Gastroesophageal sphincter (tissue), 4 donors: Measurements from ENCODE around the gene GEMIN7. TPM values are rescaled to one million over a fixed set of nuclear protein-coding genes. Genes with fewer than 3 reads are reported as not detected.
A peak's percentile ranks its signal among the peaks of the same experiment; 100 is the strongest.

Source experiments
- ATAC-seq: fragments of 150-250 bp; one replicate; pipeline ENCODE4 v1.9.1; 2016; ENCODE audit warnings: mild to moderate bottlenecking, moderate library complexity
- H3K27ac ChIP-seq, 4 donors: fragments of 200-600 bp; sonication (generic) in 3 of 4; 1 replicate in 3 of 4; 2 replicates in 1 of 4; pipeline ENCODE4 v1.5.1; 2016 to 2019
- H3K27me3 ChIP-seq: fragments of 200-600 bp; sonication (generic); one replicate; pipeline ENCODE4 v1.5.1; 2019
- H3K36me3 ChIP-seq, 2 donors: fragments of 200-600 bp; sonication (generic); one replicate each; pipeline ENCODE4 v1.5.1; 2019; ENCODE audit warnings: control low read depth in 1 of 2
- H3K4me1 ChIP-seq, 3 donors: fragments of 200-600 bp; sonication (generic); 1 replicate in 2 of 3; 2 replicates in 1 of 3; pipeline ENCODE4 v1.5.1; 2016 to 2019; ENCODE audit warnings: control low read depth in 2 of 3
- H3K4me3 ChIP-seq, 2 donors: fragments of 200-600 bp; sonication (generic); one replicate each; pipeline ENCODE4 v1.5.1; 2019; ENCODE audit warnings: mild to moderate bottlenecking in 1 of 2, moderate library complexity in 1 of 2
- H3K9me3 ChIP-seq, 3 donors: fragments of 200-600 bp; sonication (generic); one replicate each; pipeline ENCODE4 v1.5.1; 2017 to 2019; ENCODE audit warnings: control low read depth in 2 of 3
- EP300 ChIP-seq: sonication (generic); formaldehyde crosslinking; IDR thresholded peaks from one replicate; pipeline ENCODE4 v1.6.1; 2017; ENCODE audit warnings: antibody characterized with exemption, mild to moderate bottlenecking
- POLR2A ChIP-seq, 2 donors: fragments of 450-650 bp; IDR thresholded peaks; one replicate each; pipeline ENCODE4 v1.6.1; 2017; ENCODE audit warnings: antibody characterized with exemption in 2 of 2, mild to moderate bottlenecking in 2 of 2, moderate library complexity in 1 of 2
- POLR2AphosphoS5 ChIP-seq: sonication (generic); formaldehyde crosslinking; IDR thresholded peaks from one replicate; pipeline ENCODE4 v1.6.1; 2017; ENCODE audit warnings: antibody characterized with exemption
- WGBS, 2 donors: methylation state at CpG; one replicate each; pipeline ENCODE4 v1.1.5; 2018; ENCODE audit warnings: low coverage in 1 of 2; 5-methylcytosine and 5-hydroxymethylcytosine counted together
- total RNA-seq, 4 donors: library from RNA; depleted of rRNA; stranded (reverse); fragments of >200 nt; gene quantifications; one replicate each; pipeline ENCODE4 v1.1.0, GENCODE V29; 2016
- TF ChIP-seq, protein P1 (sequence below), 4 experiments: fragments of 200-600 bp in 2 of 4; fragments of 450-650 bp in 2 of 4; sonication (generic) in 1 of 4; IDR thresholded peaks; one replicate each; pipeline ENCODE4 v1.5.1; 2017 to 2019; ENCODE audit warnings: antibody characterized with exemption in 4 of 4, mild to moderate bottlenecking in 2 of 4, moderate library complexity in 2 of 4

The GEMIN7 gene
- total RNA-seq, 4 donors from 2014 or later, result 6.4 to 17.6 (median 14.8) TPM

DNA sequence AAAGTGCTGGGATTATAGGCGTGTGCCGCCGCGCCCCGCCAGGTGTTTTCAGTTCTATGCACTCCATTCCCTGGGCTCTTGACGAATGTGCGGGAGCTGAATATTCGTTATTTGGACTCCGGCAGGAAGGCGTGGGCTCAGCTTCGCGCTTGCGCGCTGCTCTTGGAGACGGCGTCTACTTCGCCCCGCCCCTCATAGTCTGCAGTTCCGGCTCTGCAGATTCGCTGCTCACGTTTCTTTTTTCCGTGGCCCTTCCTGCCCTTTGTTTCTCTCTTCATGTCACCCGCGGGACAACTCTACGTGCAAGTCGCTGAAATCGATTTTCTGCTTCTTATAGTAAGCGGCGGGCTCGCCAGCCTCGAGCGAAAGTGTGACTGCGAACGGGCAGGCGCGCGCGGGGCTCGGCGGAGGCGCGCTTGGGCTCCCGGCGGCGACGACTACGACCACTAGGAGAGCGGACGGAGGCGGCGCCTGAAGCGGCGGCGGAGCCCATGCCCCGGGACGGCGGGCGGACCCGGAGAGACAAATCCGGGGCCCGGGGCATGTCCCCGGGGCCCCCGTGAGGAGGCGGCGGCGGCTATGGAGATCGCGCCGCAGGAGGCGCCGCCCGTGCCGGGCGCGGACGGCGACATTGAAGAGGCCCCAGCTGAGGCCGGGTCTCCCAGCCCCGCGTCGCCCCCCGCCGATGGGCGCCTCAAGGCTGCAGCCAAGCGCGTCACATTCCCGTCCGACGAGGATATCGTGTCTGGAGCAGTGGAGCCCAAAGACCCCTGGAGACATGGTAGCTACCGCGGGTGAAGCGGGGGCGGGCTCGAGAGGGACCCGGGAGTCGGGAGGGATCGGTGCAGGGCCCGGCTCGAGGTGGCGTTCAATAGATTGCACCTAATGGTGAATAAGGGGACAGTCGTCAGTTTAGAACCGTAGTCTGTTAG, 14.0 kb downstream of the GEMIN7 start, which contains the start of gene PPP1R37:
PPP1R37 (plus strand) TSS at position 433 of the 932 bp plus-strand sequence; CDS start at position 580, 147 bp downstream.
- peaks cover 0 to 70% (median 28%) of the 10 kb centered on the region in 3 donors for H3K4me1 ChIP-seq
- TF ChIP-seq EP300 (no peak), POLR2AphosphoS5 (peak; percentile 32), POLR2A (IDR thresholded peaks at IDR 0.05) (peak; percentile 35 to 47)
- TF ChIP-seq, protein P1, sequence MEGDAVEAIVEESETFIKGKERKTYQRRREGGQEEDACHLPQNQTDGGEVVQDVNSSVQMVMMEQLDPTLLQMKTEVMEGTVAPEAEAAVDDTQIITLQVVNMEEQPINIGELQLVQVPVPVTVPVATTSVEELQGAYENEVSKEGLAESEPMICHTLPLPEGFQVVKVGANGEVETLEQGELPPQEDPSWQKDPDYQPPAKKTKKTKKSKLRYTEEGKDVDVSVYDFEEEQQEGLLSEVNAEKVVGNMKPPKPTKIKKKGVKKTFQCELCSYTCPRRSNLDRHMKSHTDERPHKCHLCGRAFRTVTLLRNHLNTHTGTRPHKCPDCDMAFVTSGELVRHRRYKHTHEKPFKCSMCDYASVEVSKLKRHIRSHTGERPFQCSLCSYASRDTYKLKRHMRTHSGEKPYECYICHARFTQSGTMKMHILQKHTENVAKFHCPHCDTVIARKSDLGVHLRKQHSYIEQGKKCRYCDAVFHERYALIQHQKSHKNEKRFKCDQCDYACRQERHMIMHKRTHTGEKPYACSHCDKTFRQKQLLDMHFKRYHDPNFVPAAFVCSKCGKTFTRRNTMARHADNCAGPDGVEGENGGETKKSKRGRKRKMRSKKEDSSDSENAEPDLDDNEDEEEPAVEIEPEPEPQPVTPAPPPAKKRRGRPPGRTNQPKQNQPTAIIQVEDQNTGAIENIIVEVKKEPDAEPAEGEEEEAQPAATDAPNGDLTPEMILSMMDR (IDR thresholded peaks at IDR 0.05), result peak in 3 of 4 experiments; percentile 52 to 59 (median 54)
- 0 to 2% methylated on average over 22 to 29 of the region's 103 CpGs for WGBS, 2 donors
- peak within 1 kb of the TSS; percentile 25 to 90 (median 86) for H3K27ac ChIP-seq
- peak within 1 kb of the TSS; percentile 78 to 81 for H3K4me3 ChIP-seq
- no peaks in the 10 kb centered on the region for H3K9me3 ChIP-seq
- H3K27me3 ChIP-seq, result no peaks in the 10 kb centered on the region
- peaks cover 0 to 23% of the 10 kb centered on the region in 2 donors for H3K36me3 ChIP-seq
- peak; percentile 89 for ATAC-seq

DNA sequence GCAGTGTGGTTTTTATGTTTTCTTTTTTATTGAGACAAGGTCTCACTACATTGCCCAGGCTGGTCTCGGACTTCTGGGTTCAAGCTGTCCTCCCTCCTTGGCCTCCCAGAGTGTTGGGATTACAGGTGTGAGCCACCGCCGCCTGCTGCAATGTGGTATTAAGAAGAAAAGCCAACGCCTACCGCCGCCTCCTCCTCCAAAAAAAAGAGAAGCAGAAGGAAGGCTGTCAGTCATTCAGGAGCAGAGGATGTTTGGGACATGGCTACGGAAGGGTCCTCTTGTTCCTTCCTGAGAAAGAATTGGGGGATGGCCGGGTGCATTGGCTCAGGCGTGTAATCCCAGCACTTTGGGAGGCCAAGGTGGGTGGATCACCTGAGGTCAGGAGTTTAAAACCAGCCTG, 15.1 kb downstream of the GEMIN7 start:
- Histone ChIP-seq H3K36me3 (peaks cover 0 to 14% of the 10 kb centered on the region in 2 donors), H3K4me1 (peaks cover 0 to 81% (median 36%) of the 10 kb centered on the region in 3 donors), H3K27me3 (no peaks in the 10 kb centered on the region), H3K27ac (no peak overlapping the region), H3K4me3 (peak overlapping the region; percentile 78 to 81), H3K9me3 (no peaks in the 10 kb centered on the region)
- TF ChIP-seq EP300, result no peak
- no peak for TF ChIP-seq POLR2A (IDR thresholded peaks at IDR 0.05)
- TF ChIP-seq, protein P1 (IDR thresholded peaks at IDR 0.05), result no peak
- TF ChIP-seq POLR2AphosphoS5, result no peak
- ATAC-seq, result no peak
- WGBS, 2 donors, result 68% methylated on average over 3 of the region's 9 CpGs; no CpG with 5 or more reads in 1 of the 2 donors

DNA sequence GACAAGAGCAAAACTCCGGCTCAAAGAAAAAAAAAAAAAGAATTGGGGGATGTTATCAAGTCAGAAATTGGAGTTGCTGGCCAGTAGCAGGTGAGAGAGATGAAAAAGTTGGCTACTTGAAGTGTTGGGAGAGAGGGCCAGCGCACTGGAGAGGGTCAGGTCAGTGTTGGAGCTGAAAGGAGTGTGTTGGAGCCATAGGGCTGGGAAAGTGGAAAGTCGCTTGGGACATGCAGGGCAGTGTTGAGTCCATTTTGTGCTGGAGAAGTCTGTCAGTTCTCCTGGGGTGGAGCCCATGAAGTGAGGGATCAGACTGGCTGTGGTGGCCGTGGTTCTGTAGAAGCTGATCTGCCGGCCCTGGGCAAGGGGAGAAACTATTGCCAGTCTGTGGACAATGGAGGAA, 15.6 kb downstream of the GEMIN7 start:
- Histone ChIP-seq H3K27ac (no peak overlapping the region), H3K4me3 (no peak overlapping the region), H3K9me3 (no peaks in the 10 kb centered on the region), H3K36me3 (peaks cover 0 to 10% of the 10 kb centered on the region in 2 donors), H3K4me1 (peaks cover 0 to 87% (median 36%) of the 10 kb centered on the region in 3 donors), H3K27me3 (no peaks in the 10 kb centered on the region)
- no peak for ATAC-seq
- TF ChIP-seq EP300 (no peak), POLR2A (IDR thresholded peaks at IDR 0.05) (no peak), POLR2AphosphoS5 (no peak)
- TF ChIP-seq, protein P1 (IDR thresholded peaks at IDR 0.05), result no peak
- WGBS, 2 donors, result 69 to 85% methylated on average over 3 to 4 of the region's 5 CpGs

DNA sequence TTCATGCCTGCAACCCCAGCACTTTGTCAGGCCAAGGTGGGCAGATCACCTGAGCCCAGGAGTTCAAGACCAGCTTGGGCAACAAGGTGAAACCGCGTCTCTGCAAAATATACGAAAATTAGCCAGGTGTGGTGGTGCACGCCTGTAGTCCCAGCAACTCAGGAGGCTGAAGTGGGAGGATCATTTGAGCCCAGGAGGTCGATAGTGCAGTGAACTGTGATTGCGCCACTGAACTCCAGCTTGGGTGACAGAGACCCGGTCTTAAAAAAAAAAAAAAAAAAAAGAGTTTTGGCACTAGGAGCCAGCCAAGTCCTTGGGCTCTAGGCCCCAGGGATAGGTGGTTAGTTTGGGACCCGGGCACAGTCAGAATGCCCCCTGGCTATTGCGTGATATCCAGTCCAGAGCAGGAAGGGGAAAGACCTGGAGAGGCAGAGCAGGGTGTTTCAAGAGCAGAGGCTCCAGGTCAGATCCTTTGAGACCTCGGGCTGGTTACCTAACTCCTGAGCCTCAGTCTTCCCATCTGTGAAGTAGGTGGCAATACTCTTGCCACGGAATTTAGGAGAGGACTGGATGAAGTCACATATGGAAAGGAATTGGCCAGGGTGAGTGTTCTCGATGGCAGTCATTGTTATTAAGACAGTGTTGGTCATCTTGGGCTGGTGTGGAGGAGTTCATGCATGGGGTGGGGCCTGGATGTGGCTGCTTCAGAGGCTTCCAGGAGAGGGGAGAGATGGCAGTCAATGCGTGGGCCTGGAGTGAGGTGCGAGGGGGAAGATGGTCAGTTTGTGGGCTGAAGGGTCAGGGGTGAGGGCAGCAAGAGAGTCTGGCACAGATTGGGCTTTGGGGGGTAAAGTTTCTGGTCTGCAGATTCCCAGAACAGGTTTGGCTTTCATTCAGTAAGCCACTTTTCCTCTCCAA, 16.7 kb downstream of the GEMIN7 start:
- Histone ChIP-seq H3K27me3 (no peaks in the 10 kb centered on the region), H3K4me1 (peaks cover 0 to 88% (median 33%) of the 10 kb centered on the region in 3 donors), H3K4me3 (no peak overlapping the region), H3K36me3 (no peaks in the 10 kb centered on the region), H3K9me3 (no peaks in the 10 kb centered on the region), H3K27ac (no peak overlapping the region)
- WGBS, 2 donors, result 81 to 82% methylated on average over 6 of the region's 14 CpGs
- no peak for TF ChIP-seq EP300
- TF ChIP-seq, protein P1 (IDR thresholded peaks at IDR 0.05), result no peak
- TF ChIP-seq POLR2AphosphoS5, result no peak
- TF ChIP-seq POLR2A (IDR thresholded peaks at IDR 0.05), result no peak
- ATAC-seq, result no peak
